GDM1 (cell line): Measurements from ENCODE around the gene SLC2A11.

Experiments
- DNase-seq: peaks from one replicate; lab custom pipeline; 2025; lab: John Stamatoyannopoulos, UW

SLC2A11 gene

GRCh38 chr22:23857606-23858483 lies at the start of gene SLC2A11:
Gene SLC2A11, plus strand, starts transcription at chr22:23857875. Its CDS starts 125 bp downstream, at chr22:23858000.
- peak; percentile 97 for DNase-seq

GRCh38 chr22:23812378-23812777 lies 45.3 kb upstream of the SLC2A11 start:
- DNase-seq, result no peak

- no peak for DNase-seq
Observed at GRCh38 chr22:23815541-23816155, 42.0 kb upstream of the SLC2A11 start.

GRCh38 chr22:23816156-23816976 lies 41.3 kb upstream of the SLC2A11 start:
- no peak for DNase-seq

- no peak for DNase-seq
Observed at GRCh38 chr22:23817146-23817545, 40.5 kb upstream of the SLC2A11 start.

GRCh38 chr22:23818541-23818940 lies 39.1 kb upstream of the SLC2A11 start:
- DNase-seq, result no peak

GRCh38 chr22:23820748-23821211 lies 36.9 kb upstream of the SLC2A11 start:
- DNase-seq, result no peak

- DNase-seq, result no peak
Observed at GRCh38 chr22:23822101-23822671, 35.5 kb upstream of the SLC2A11 start.

GRCh38 chr22:23823331-23823791 lies 34.3 kb upstream of the SLC2A11 start:
- no peak for DNase-seq

- no peak for DNase-seq
Observed at GRCh38 chr22:23824476-23825245, 33.0 kb upstream of the SLC2A11 start.

- DNase-seq, result no peak
Observed at GRCh38 chr22:23825246-23825905, 32.3 kb upstream of the SLC2A11 start.

- no peak for DNase-seq
Observed at GRCh38 chr22:23826510-23827350, 30.9 kb upstream of the SLC2A11 start.

- no peak for DNase-seq
Observed at GRCh38 chr22:23827351-23827995, 30.2 kb upstream of the SLC2A11 start.

GRCh38 chr22:23828800-23829680 lies 28.6 kb upstream of the SLC2A11 start:
- DNase-seq, result no peak

GRCh38 chr22:23829845-23830372 lies 27.8 kb upstream of the SLC2A11 start:
- DNase-seq, result no peak

- DNase-seq, result no peak
Observed at GRCh38 chr22:23831261-23831660, 26.4 kb upstream of the SLC2A11 start.

GRCh38 chr22:23831781-23832180 lies 25.9 kb upstream of the SLC2A11 start:
- DNase-seq, result no peak
